Measurements from ENCODE around the gene CD109.

DNA sequence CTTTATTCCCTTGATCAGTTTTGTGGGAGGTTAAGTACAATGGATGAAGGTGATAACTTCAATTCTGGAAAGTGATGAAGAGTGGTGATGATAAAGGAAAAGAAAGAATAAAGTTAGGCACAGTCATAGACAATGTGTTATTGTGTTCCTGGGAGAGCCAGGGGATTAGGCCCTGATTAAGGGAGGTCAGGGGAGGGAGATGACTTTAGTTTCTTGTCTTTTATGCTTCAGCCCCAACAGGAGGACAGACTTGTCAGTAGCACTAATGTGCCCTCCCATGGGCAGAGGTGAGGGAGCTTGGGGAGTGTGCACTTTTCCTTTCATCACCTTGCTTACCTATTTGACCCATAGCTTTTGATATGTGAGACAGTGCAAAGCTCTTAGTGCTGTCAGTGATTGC is 115.7 kb downstream of the CD109 start:
- TF ChIP-seq, protein P1, sequence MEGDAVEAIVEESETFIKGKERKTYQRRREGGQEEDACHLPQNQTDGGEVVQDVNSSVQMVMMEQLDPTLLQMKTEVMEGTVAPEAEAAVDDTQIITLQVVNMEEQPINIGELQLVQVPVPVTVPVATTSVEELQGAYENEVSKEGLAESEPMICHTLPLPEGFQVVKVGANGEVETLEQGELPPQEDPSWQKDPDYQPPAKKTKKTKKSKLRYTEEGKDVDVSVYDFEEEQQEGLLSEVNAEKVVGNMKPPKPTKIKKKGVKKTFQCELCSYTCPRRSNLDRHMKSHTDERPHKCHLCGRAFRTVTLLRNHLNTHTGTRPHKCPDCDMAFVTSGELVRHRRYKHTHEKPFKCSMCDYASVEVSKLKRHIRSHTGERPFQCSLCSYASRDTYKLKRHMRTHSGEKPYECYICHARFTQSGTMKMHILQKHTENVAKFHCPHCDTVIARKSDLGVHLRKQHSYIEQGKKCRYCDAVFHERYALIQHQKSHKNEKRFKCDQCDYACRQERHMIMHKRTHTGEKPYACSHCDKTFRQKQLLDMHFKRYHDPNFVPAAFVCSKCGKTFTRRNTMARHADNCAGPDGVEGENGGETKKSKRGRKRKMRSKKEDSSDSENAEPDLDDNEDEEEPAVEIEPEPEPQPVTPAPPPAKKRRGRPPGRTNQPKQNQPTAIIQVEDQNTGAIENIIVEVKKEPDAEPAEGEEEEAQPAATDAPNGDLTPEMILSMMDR (IDR thresholded peaks at IDR 0.05): no peak
- TF ChIP-seq POLR2AphosphoS5 (IDR thresholded peaks at IDR 0.05): no peak
